Natural killer cell (primary cell): Measurements from ENCODE around the gene ARMS2. TPM values are rescaled to one million over a fixed set of nuclear protein-coding genes. Genes with fewer than 3 reads are reported as not detected.

Source experiments
- ATAC-seq, 3 donors: fragments of 150-1000 bp in 2 of 3; fragments of 200-7000 bp in 1 of 3; cut with Tn5 transposase; 1 replicate in 1 of 3; 2 replicates in 2 of 3; pipeline ENCODE4 v1.10.0; 2021; ENCODE audit warnings: mild to moderate bottlenecking in 2 of 3, moderate library complexity in 2 of 3
- DNase-seq, 2 donors: peaks; one replicate each; pipeline versions ENCODE4 v3.0.0 to v3.0.0-alpha.2; 2013 to 2021; ENCODE audit warnings: mixed read lengths in 1 of 2
- H3K27ac ChIP-seq: one replicate; pipeline ENCODE4 v1.5.1; 2013; ENCODE audit warnings: mild to moderate bottlenecking, low read length
- H3K27me3 ChIP-seq: one replicate; pipeline ENCODE4 v1.6.1; 2013; ENCODE audit warnings: low read length; ENCODE audit not compliant: control insufficient read depth, insufficient read depth
- H3K36me3 ChIP-seq: one replicate; pipeline ENCODE4 v1.6.1; 2013; ENCODE audit warnings: low read length; ENCODE audit not compliant: control insufficient read depth, insufficient read depth
- H3K4me1 ChIP-seq: one replicate; pipeline ENCODE4 v1.6.1; 2013; ENCODE audit warnings: low read length; ENCODE audit not compliant: control insufficient read depth, insufficient read depth
- H3K4me3 ChIP-seq: one replicate; pipeline ENCODE4 v1.5.1; 2013; ENCODE audit warnings: low read length
- H3K9me3 ChIP-seq: one replicate; pipeline ENCODE4 v1.6.1; 2013; ENCODE audit warnings: low read length; ENCODE audit not compliant: control insufficient read depth, insufficient read depth
- H3K27ac Mint-ChIP-seq, 2 donors: one replicate each; pipeline ENCODE4 v1.8.0; 2022; ENCODE audit warnings: mild to moderate bottlenecking in 2 of 2, mixed read lengths in 2 of 2, moderate library complexity in 1 of 2
- H3K27me3 Mint-ChIP-seq, 2 donors: one replicate each; pipeline ENCODE4 v1.8.0; 2022; ENCODE audit warnings: low read depth in 2 of 2, mixed read lengths in 2 of 2
- H3K36me3 Mint-ChIP-seq: one replicate; pipeline ENCODE4 v1.8.0; 2022; ENCODE audit warnings: mixed read lengths
- H3K4me1 Mint-ChIP-seq, 2 donors: one replicate each; pipeline ENCODE4 v1.8.0; 2022; ENCODE audit warnings: mixed read lengths in 2 of 2
- H3K4me3 Mint-ChIP-seq: one replicate; pipeline ENCODE4 v1.8.0; 2022; ENCODE audit warnings: mild to moderate bottlenecking, moderate library complexity, mixed read lengths
- H3K9me3 Mint-ChIP-seq, 2 donors: one replicate each; pipeline ENCODE4 v1.8.0; 2022; ENCODE audit warnings: mixed read lengths in 2 of 2
- WGBS: methylation state at CpG from one replicate; pipeline ENCODE4 v1.1.7; 2013; ENCODE audit warnings: missing lambda C conversion rate; ENCODE audit not compliant: insufficient coverage; 5-methylcytosine and 5-hydroxymethylcytosine counted together
- intact Hi-C: fragments of 100-400 bp; cut with micrococcal nuclease; formaldehyde crosslinking; loops from one replicate; pipeline ENCODE4 v1.14.2; 2022
- total RNA-seq, 4 donors: library from RNA; stranded (reverse); fragments of 120-200 nt in 1 of 4; gene quantifications; one replicate each; pipeline versions ENCODE4 v1.2.3 to v1.2.4, GENCODE V29; 2013 to 2022
- TF ChIP-seq, protein P1 (sequence below): fragments of 200-600 bp; IDR thresholded peaks from one replicate; pipeline ENCODE4 v1.8.0; 2022; ENCODE audit warnings: antibody characterized with exemption

ARMS2 gene
- total RNA-seq, 3 donors from 2014 or later (not counting 1 experiment from before 2014, with no cell fraction given): not detected

GRCh38 chr10:122465401-122466040 lies 11.1 kb downstream of the ARMS2 start:
- no peak overlapping the region for H3K4me3 ChIP-seq
- H3K36me3 ChIP-seq: no peaks in the 10 kb centered on the region
- Mint-ChIP-seq H3K27ac (no peak overlapping the region), H3K4me3 (no peak overlapping the region), H3K27me3 (peaks cover 42 to 59% of the 10 kb centered on the region in 2 donors), H3K36me3 (no peaks in the 10 kb centered on the region), H3K9me3 (no peaks in the 10 kb centered on the region), H3K4me1 (peaks cover 8 to 10% of the 10 kb centered on the region in 2 donors)
- H3K4me1 ChIP-seq: peaks cover 15% of the 10 kb centered on the region
- TF ChIP-seq, protein P1, sequence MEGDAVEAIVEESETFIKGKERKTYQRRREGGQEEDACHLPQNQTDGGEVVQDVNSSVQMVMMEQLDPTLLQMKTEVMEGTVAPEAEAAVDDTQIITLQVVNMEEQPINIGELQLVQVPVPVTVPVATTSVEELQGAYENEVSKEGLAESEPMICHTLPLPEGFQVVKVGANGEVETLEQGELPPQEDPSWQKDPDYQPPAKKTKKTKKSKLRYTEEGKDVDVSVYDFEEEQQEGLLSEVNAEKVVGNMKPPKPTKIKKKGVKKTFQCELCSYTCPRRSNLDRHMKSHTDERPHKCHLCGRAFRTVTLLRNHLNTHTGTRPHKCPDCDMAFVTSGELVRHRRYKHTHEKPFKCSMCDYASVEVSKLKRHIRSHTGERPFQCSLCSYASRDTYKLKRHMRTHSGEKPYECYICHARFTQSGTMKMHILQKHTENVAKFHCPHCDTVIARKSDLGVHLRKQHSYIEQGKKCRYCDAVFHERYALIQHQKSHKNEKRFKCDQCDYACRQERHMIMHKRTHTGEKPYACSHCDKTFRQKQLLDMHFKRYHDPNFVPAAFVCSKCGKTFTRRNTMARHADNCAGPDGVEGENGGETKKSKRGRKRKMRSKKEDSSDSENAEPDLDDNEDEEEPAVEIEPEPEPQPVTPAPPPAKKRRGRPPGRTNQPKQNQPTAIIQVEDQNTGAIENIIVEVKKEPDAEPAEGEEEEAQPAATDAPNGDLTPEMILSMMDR: no peak
- intact Hi-C loops: no loop called here
- 81% methylated on average over 6 of the region's 6 CpGs for WGBS
- ATAC-seq (no peak), DNase-seq (no peak)
- H3K27ac ChIP-seq: no peak overlapping the region
- peaks cover 5% of the 10 kb centered on the region for H3K27me3 ChIP-seq
- no peaks in the 10 kb centered on the region for H3K9me3 ChIP-seq

DNA sequence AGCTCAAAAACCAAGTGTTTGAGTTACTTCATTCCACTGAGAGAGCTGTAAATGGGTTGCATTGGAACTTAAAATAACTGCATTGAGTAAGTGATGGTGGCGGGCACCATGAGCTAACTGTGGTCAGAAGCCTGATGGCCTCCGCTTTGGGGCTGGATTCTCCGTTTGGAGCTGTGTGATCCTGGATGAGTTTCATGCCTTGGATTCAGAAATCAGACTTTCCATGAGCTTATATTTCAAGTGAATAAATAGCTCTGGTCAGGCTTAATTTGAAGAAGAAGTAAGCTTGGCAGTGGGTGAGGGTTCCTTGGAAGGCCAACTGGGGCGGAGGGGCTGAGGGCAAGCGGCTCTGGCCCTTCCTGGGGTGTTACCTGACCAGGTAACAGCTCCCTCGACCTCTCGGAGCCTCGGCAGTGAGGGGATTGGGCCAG lies 12.5 kb downstream of the ARMS2 start:
- Mint-ChIP-seq H3K4me1 (peaks cover 8 to 10% of the 10 kb centered on the region in 2 donors), H3K9me3 (no peaks in the 10 kb centered on the region), H3K27me3 (peaks cover 39 to 73% of the 10 kb centered on the region in 2 donors), H3K36me3 (no peaks in the 10 kb centered on the region), H3K4me3 (no peak overlapping the region), H3K27ac (no peak overlapping the region)
- no peak overlapping the region for H3K4me3 ChIP-seq
- no peaks in the 10 kb centered on the region for H3K36me3 ChIP-seq
- intact Hi-C loops: no loop called here
- ATAC-seq (no peak), DNase-seq (no peak)
- H3K9me3 ChIP-seq: no peaks in the 10 kb centered on the region
- peaks cover 11% of the 10 kb centered on the region for H3K4me1 ChIP-seq
- TF ChIP-seq, protein P1: no peak
- WGBS: 75% methylated on average over 8 of the region's 8 CpGs
- H3K27ac ChIP-seq: no peak overlapping the region
- peaks cover 2% of the 10 kb centered on the region for H3K27me3 ChIP-seq

- intact Hi-C loops: no loop called here
- TF ChIP-seq, protein P1: no peak
- ATAC-seq (no peak), DNase-seq (no peak)
- Mint-ChIP-seq H3K27ac (no peak overlapping the region), H3K4me3 (no peak overlapping the region), H3K27me3 (peaks cover 34 to 69% of the 10 kb centered on the region in 2 donors), H3K4me1 (peaks cover 4% of the 10 kb centered on the region in 2 donors), H3K9me3 (no peaks in the 10 kb centered on the region), H3K36me3 (no peaks in the 10 kb centered on the region)
- H3K27me3 ChIP-seq: peaks cover 2% of the 10 kb centered on the region
- peaks cover 3% of the 10 kb centered on the region for H3K4me1 ChIP-seq
- H3K36me3 ChIP-seq: no peaks in the 10 kb centered on the region
- H3K4me3 ChIP-seq: no peak overlapping the region
- H3K27ac ChIP-seq: no peak overlapping the region
- no peaks in the 10 kb centered on the region for H3K9me3 ChIP-seq
- 78% methylated on average over 6 of the region's 6 CpGs for WGBS
Measured at GRCh38 chr10:122467701-122468100, 13.2 kb downstream of the ARMS2 start.
